Ishikawa (cell line): ENCODE results near the gene AP5Z1.

Experiments
- CEBPB ChIP-seq: IDR thresholded peaks from 2 replicates; pipeline ENCODE4 v1.6.1; 2012
- CREB1 ChIP-seq: IDR thresholded peaks from 2 replicates; pipeline ENCODE4 v1.6.1; 2012; ENCODE audit warnings: low read depth
- EGR1 ChIP-seq: IDR thresholded peaks from 2 replicates; pipeline ENCODE4 v1.6.1; 2012
- EP300 ChIP-seq: IDR thresholded peaks from 2 replicates; pipeline ENCODE4 v1.6.1; 2012; ENCODE audit warnings: borderline replicate concordance
- FOXM1 ChIP-seq: IDR thresholded peaks from 2 replicates; pipeline ENCODE4 v1.6.1; 2012; ENCODE audit warnings: low read depth, borderline replicate concordance
- NFIC ChIP-seq: IDR thresholded peaks from 2 replicates; pipeline ENCODE4 v1.6.1; 2012
- RAD21 ChIP-seq: IDR thresholded peaks from 2 replicates; pipeline ENCODE4 v1.6.1; 2012; ENCODE audit warnings: low read depth
- TAF1 ChIP-seq: IDR thresholded peaks from 2 replicates; pipeline ENCODE4 v1.6.1; 2012; ENCODE audit warnings: low read depth, mild to moderate bottlenecking
- TCF12 ChIP-seq: IDR thresholded peaks from 2 replicates; pipeline ENCODE4 v1.6.1; 2012; ENCODE audit warnings: low read depth
- TEAD4 ChIP-seq: IDR thresholded peaks from 2 replicates; pipeline ENCODE4 v1.6.1; 2012
- YY1 ChIP-seq: IDR thresholded peaks from 2 replicates; pipeline ENCODE4 v1.6.1; 2012; ENCODE audit warnings: low read depth
- ZBTB7A ChIP-seq: IDR thresholded peaks from 2 replicates; pipeline ENCODE4 v1.6.1; 2012; ENCODE audit warnings: low read depth
- TF ChIP-seq, protein P1 (sequence below): IDR thresholded peaks from 2 replicates; pipeline ENCODE4 v1.6.1; 2012
- TF ChIP-seq, protein P2 (sequence below): IDR thresholded peaks from 2 replicates; pipeline ENCODE4 v1.6.1; 2012
- TF ChIP-seq, protein P3 (sequence below): IDR thresholded peaks from 2 replicates; pipeline ENCODE4 v1.6.1; 2012; ENCODE audit warnings: low read depth, mild to moderate bottlenecking

AP5Z1 gene

DNA sequence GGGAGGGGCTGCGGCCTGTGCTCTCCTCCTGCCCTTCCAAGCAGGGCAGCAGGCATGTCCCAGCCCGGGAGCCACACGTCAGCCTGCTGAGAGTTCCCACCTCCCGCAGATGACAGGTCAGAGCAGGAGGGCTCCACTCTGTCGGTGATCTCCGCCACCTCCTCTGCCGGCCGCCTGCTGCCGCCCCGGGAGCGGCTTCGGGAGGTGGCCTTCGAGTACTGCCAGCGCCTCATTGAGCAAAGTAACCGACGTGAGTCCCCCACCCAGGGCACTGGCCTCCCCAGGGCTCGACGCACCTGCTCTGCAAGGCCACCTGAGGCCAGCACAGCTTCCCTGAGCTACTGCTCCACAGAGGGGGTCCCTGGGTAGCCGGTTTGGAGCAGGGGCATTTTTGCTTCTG, 9.4 kb downstream of the AP5Z1 start:
- TF ChIP-seq TEAD4 (no peak), YY1 (no peak), TCF12 (no peak), ZBTB7A (no peak), CREB1 (no peak), RAD21 (no peak), EP300 (no peak), CEBPB (no peak)
- TF ChIP-seq, protein P1, sequence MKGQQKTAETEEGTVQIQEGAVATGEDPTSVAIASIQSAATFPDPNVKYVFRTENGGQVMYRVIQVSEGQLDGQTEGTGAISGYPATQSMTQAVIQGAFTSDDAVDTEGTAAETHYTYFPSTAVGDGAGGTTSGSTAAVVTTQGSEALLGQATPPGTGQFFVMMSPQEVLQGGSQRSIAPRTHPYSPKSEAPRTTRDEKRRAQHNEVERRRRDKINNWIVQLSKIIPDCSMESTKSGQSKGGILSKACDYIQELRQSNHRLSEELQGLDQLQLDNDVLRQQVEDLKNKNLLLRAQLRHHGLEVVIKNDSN = no peak

DNA sequence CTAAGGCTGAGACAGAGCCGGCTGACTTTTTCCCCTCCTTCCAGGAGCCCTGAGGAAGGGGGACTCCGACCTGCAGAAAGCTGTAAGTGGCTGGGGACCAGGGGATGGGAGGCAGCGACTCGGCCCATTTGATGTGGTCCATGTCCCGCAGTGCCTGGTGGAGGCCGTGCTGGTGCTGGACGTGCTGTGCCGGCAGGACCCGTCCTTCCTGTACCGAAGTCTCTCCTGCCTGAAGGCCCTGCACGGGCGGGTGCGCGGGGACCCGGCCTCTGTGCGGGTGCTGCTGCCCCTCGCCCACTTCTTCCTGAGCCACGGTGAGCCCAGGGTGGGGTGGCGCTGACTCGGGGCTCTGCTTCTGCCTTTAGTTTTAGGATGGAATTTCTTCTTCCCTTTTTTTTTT, 9.9 kb downstream of the AP5Z1 start:
- TF ChIP-seq, protein P2, sequence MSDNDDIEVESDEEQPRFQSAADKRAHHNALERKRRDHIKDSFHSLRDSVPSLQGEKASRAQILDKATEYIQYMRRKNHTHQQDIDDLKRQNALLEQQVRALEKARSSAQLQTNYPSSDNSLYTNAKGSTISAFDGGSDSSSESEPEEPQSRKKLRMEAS = no peak
- TF ChIP-seq ZBTB7A = no peak
- TF ChIP-seq TEAD4 = no peak
- no peak for TF ChIP-seq RAD21
- TF ChIP-seq EGR1 = no peak
- no peak for TF ChIP-seq NFIC
- no peak for TF ChIP-seq CEBPB
- TF ChIP-seq FOXM1 = no peak
- TF ChIP-seq EP300 = no peak
- no peak for TF ChIP-seq CREB1
- TF ChIP-seq TAF1 = no peak
- TF ChIP-seq TCF12 = no peak
- TF ChIP-seq, protein P1 = no peak
- TF ChIP-seq, protein P3, sequence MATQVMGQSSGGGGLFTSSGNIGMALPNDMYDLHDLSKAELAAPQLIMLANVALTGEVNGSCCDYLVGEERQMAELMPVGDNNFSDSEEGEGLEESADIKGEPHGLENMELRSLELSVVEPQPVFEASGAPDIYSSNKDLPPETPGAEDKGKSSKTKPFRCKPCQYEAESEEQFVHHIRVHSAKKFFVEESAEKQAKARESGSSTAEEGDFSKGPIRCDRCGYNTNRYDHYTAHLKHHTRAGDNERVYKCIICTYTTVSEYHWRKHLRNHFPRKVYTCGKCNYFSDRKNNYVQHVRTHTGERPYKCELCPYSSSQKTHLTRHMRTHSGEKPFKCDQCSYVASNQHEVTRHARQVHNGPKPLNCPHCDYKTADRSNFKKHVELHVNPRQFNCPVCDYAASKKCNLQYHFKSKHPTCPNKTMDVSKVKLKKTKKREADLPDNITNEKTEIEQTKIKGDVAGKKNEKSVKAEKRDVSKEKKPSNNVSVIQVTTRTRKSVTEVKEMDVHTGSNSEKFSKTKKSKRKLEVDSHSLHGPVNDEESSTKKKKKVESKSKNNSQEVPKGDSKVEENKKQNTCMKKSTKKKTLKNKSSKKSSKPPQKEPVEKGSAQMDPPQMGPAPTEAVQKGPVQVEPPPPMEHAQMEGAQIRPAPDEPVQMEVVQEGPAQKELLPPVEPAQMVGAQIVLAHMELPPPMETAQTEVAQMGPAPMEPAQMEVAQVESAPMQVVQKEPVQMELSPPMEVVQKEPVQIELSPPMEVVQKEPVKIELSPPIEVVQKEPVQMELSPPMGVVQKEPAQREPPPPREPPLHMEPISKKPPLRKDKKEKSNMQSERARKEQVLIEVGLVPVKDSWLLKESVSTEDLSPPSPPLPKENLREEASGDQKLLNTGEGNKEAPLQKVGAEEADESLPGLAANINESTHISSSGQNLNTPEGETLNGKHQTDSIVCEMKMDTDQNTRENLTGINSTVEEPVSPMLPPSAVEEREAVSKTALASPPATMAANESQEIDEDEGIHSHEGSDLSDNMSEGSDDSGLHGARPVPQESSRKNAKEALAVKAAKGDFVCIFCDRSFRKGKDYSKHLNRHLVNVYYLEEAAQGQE = no peak

DNA sequence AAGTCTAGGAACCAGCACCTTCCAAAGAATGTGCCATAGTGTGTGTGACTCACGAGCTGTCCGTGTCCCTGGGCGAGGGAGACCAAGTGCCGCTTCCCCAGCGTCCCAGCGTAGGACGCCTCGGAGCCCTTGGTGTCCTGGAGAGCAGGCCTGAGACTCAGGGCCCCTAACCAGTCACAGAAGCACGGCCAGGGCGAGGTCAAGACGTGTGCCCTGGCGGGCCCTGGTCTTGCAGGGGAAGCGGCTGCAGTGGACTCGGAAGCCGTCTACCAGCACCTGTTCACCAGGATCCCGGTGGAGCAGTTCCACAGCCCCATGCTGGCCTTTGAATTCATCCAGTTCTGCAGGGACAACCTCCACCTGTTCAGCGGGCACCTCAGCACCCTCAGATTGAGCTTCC, 10.6 kb downstream of the AP5Z1 start:
- TF ChIP-seq YY1 = no peak
- TF ChIP-seq TAF1 = no peak
- TF ChIP-seq NFIC = no peak
- TF ChIP-seq, protein P1 = no peak
- no peak for TF ChIP-seq TCF12
- no peak for TF ChIP-seq EP300
- no peak for TF ChIP-seq FOXM1
- no peak for TF ChIP-seq CREB1
- no peak for TF ChIP-seq EGR1
- no peak for TF ChIP-seq RAD21
- TF ChIP-seq, protein P2 = no peak
- TF ChIP-seq TEAD4 = no peak
- no peak for TF ChIP-seq ZBTB7A
- TF ChIP-seq, protein P3 = no peak
- TF ChIP-seq CEBPB = no peak

DNA sequence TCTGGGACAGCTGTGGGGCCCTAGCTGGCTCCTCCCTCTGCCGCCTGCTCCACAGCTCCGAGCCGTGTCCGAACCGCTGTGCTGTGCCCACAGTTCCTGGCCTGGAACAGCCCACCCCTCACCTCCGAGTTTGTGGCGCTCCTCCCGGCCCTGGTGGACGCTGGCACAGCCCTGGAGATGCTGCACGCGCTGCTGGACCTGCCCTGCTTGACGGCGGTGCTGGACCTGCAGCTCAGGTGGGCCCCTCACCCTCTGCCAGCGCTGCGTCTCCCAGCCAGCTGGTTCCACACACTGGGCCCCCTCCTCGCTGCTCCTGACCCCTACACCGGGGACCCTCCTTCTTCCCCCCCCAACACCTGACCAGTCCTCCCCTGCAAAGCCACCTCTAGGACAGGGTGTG, 12.1 kb downstream of the AP5Z1 start:
- TF ChIP-seq TEAD4 (no peak), ZBTB7A (no peak), YY1 (no peak), RAD21 (no peak), EP300 (no peak), EGR1 (no peak)
- TF ChIP-seq, protein P1 = no peak

DNA sequence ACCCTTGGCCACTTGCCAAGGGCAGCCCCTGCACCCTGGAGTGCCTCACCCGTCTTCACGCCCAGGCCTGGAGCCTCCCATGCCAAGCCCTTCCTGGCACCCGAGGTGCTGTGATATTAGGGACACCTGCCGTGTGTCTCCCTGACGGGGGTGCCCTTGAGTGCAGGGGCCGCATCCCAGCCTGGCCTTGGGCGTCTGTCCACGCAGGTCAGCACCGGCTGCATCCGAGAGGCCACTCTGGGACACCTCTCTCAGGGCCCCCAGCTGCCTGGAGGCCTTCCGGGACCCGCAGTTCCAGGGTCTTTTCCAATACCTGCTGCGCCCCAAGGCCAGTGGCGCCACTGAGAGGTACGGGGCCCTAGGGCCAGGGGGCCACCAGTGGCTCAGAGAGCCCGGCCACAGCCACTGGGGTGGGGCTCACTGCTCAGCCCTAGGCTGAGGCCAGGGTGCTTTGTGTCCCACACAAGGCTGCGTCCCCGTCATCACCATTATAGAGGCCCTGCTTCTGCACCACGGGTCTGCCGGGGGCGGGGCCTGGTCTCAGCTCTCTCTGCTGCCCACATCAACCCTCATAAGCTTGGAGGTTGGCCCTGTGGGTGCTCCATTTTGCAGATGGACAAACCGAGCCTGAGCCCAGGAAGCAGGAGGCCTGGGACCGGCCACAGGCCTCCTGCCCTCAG, 12.7 kb downstream of the AP5Z1 start:
- TF ChIP-seq EP300 (no peak), FOXM1 (no peak), ZBTB7A (no peak), RAD21 (no peak), TEAD4 (no peak), CEBPB (no peak), CREB1 (no peak), NFIC (no peak), YY1 (no peak), TCF12 (no peak), EGR1 (no peak), TAF1 (no peak)
- TF ChIP-seq, protein P3 = no peak
- TF ChIP-seq, protein P1 = no peak
- TF ChIP-seq, protein P2 = no peak
